Testis (tissue), 2 donors: Measurements from ENCODE around the gene WLS.

Source experiments
- POLR2A ChIP-seq: fragments of 450-650 bp; IDR thresholded peaks from one replicate; pipeline ENCODE4 v1.6.1; 2017; ENCODE audit warnings: antibody characterized with exemption, mild to moderate bottlenecking, moderate library complexity
- TF ChIP-seq, protein P1 (sequence below), 3 experiments: fragments of 450-650 bp in 2 of 3; fragments of 200-600 bp in 1 of 3; sonication (generic) in 1 of 3; IDR thresholded peaks; one replicate each; pipeline ENCODE4 v1.5.1; 2016 to 2019; ENCODE audit warnings: antibody characterized with exemption in 3 of 3, mild to moderate bottlenecking in 2 of 3, moderate library complexity in 1 of 3

DNA sequence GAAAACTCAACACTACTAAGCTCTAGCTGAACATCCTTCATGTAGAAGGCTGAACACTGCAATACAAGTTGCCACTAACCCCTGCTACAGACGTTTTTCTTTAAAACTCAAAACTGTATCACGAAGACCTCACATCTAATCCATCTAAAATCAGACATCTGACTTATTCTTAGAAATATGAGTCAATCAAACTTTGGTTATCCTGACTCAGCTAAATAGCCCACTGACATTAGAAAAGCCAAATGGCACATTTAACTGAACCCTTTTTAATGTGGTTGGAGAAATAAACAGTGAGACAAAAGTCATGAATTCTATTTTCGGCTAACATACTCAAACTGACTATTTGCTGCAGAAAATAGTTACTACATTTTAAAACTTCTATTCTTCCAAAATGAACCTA lies 35.6 kb downstream of the WLS start:
- TF ChIP-seq, protein P1, sequence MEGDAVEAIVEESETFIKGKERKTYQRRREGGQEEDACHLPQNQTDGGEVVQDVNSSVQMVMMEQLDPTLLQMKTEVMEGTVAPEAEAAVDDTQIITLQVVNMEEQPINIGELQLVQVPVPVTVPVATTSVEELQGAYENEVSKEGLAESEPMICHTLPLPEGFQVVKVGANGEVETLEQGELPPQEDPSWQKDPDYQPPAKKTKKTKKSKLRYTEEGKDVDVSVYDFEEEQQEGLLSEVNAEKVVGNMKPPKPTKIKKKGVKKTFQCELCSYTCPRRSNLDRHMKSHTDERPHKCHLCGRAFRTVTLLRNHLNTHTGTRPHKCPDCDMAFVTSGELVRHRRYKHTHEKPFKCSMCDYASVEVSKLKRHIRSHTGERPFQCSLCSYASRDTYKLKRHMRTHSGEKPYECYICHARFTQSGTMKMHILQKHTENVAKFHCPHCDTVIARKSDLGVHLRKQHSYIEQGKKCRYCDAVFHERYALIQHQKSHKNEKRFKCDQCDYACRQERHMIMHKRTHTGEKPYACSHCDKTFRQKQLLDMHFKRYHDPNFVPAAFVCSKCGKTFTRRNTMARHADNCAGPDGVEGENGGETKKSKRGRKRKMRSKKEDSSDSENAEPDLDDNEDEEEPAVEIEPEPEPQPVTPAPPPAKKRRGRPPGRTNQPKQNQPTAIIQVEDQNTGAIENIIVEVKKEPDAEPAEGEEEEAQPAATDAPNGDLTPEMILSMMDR (IDR thresholded peaks at IDR 0.05), result no peak
- no peak for TF ChIP-seq POLR2A
